Naive thymus-derived CD8-positive, alpha-beta T cell (primary cell): ENCODE measurements around the gene MYO3B. TPM values are rescaled to one million over a fixed set of nuclear protein-coding genes. Genes with fewer than 3 reads are reported as not detected.

ENCODE experiments used
- ATAC-seq, 2 donors: fragments of 150-1000 bp; cut with Tn5 transposase in 1 of 2; sonication (Bioruptor Pico), chemical (Tn5 transposase) in 1 of 2; 1 replicate in 1 of 2; 2 replicates in 1 of 2; pipeline ENCODE4 v1.10.0; 2021; ENCODE audit warnings: mild to moderate bottlenecking in 2 of 2, moderate library complexity in 2 of 2
- POLR2A ChIA-PET: fragments of 350-600 bp; sonication (Branson Sonifier 250); formaldehyde crosslinking; loops from one replicate; lab custom pipeline; 2021; ENCODE audit warnings: antibody characterized with exemption; lab: Charles Lee
- DNase-seq, 10 donors: peaks; one replicate each; pipeline versions ENCODE4 v3.0.0 to v3.0.0-alpha.2; 2020 to 2022
- H3K27ac Mint-ChIP-seq, 10 donors: one replicate each; pipeline ENCODE4 v1.8.0; 2020 to 2022; ENCODE audit warnings: mild to moderate bottlenecking in 10 of 10, mixed read lengths in 10 of 10, moderate library complexity in 4 of 10, inconsistent platforms in 1 of 10
- H3K27me3 Mint-ChIP-seq, 5 donors: one replicate each; pipeline ENCODE4 v1.8.0; 2021 to 2022; ENCODE audit warnings: mixed read lengths in 5 of 5
- H3K36me3 Mint-ChIP-seq, 3 donors: one replicate each; pipeline ENCODE4 v1.8.0; 2020 to 2022; ENCODE audit warnings: mixed read lengths in 3 of 3, mild to moderate bottlenecking in 2 of 3, inconsistent platforms in 1 of 3
- H3K4me1 Mint-ChIP-seq, 4 donors: one replicate each; pipeline ENCODE4 v1.8.0; 2021 to 2022; ENCODE audit warnings: mixed read lengths in 4 of 4
- H3K4me3 Mint-ChIP-seq, 10 donors: one replicate each; pipeline ENCODE4 v1.8.0; 2020 to 2022; ENCODE audit warnings: mild to moderate bottlenecking in 10 of 10, mixed read lengths in 10 of 10, moderate library complexity in 6 of 10, inconsistent platforms in 1 of 10
- H3K9me3 Mint-ChIP-seq, 9 donors: one replicate each; pipeline ENCODE4 v1.8.0; 2020 to 2022; ENCODE audit warnings: mixed read lengths in 9 of 9, mild to moderate bottlenecking in 3 of 9, inconsistent platforms in 1 of 9, moderate library complexity in 1 of 9
- polyA plus RNA-seq, 3 donors: library from polyadenylated mRNA; unstranded; fragments of 300-500 nt; fragmentation: Illumina TruSeq; gene quantifications; one replicate each; pipeline ENCODE4 v1.2.3, GENCODE V29; 2021
- total RNA-seq, 8 experiments: library from RNA in 2 of 8; stranded (reverse) in 2 of 8; gene quantifications; one replicate each; pipeline ENCODE4 v1.2.3 and lab custom pipeline; 2021 to 2026

MYO3B gene
- total and polyA plus RNA-seq, 5 experiments from 2014 or later = not detected

- Mint-ChIP-seq H3K27ac (no peak overlapping the region), H3K4me3 (no peak overlapping the region), H3K4me1 (peaks cover 0 to 5% (median 0%) of the 10 kb centered on the region in 4 donors), H3K36me3 (no peaks in the 10 kb centered on the region), H3K27me3 (peaks cover 2 to 10% (median 7%) of the 10 kb centered on the region in 5 donors), H3K9me3 (no peaks in the 10 kb centered on the region)
- DNase-seq (no peak), ATAC-seq (no peak)
- POLR2A ChIA-PET = interaction anchor here (0.6 to 0.7 kb wide), 2 partner anchors 25 to 328 kb away, joined by 3 to 4 read pairs; no protein-coding TSS in a partner anchor
Measured at GRCh38 chr2:170485254-170486026, 307.5 kb downstream of the MYO3B start.

GRCh38 chr2:170486730-170487129 is 308.8 kb downstream of the MYO3B start:
- Mint-ChIP-seq H3K4me3 (no peak overlapping the region), H3K36me3 (no peaks in the 10 kb centered on the region), H3K4me1 (peaks cover 0 to 5% (median 0%) of the 10 kb centered on the region in 4 donors), H3K27ac (no peak overlapping the region), H3K9me3 (no peaks in the 10 kb centered on the region), H3K27me3 (peaks cover 4 to 10% (median 7%) of the 10 kb centered on the region in 5 donors)
- POLR2A ChIA-PET = no interaction called here
- no peak for ATAC-seq
- peak in 2 of 10 donors; percentile 27 to 39 for DNase-seq

- POLR2A ChIA-PET = no interaction called here
Measured at GRCh38 chr2:170488807-170489206, 310.9 kb downstream of the MYO3B start.

GRCh38 chr2:170492010-170492409 is 314.1 kb downstream of the MYO3B start:
- no peaks in the 10 kb centered on the region for H3K9me3 Mint-ChIP-seq
- H3K4me1 Mint-ChIP-seq = peaks cover 0 to 5% (median 0%) of the 10 kb centered on the region in 4 donors
- ATAC-seq (no peak), DNase-seq (no peak)
- POLR2A ChIA-PET = no interaction called here
- peaks cover 12 to 30% (median 21%) of the 10 kb centered on the region in 5 donors for H3K27me3 Mint-ChIP-seq
- no peak overlapping the region for H3K4me3 Mint-ChIP-seq
- H3K27ac Mint-ChIP-seq = no peak overlapping the region
- H3K36me3 Mint-ChIP-seq = no peaks in the 10 kb centered on the region

More at GRCh38 chr2:170488807-170489206, 310.9 kb downstream of the MYO3B start:
- Mint-ChIP-seq H3K27me3 (peaks cover 7 to 18% (median 10%) of the 10 kb centered on the region in 5 donors), H3K9me3 (no peaks in the 10 kb centered on the region), H3K4me3 (no peak overlapping the region), H3K36me3 (no peaks in the 10 kb centered on the region), H3K27ac (no peak overlapping the region), H3K4me1 (peaks cover 0 to 5% (median 0%) of the 10 kb centered on the region in 4 donors)
- DNase-seq = no peak
- no peak for ATAC-seq

- POLR2A ChIA-PET = no interaction called here
- H3K27me3 Mint-ChIP-seq = peaks cover 12 to 31% (median 20%) of the 10 kb centered on the region in 5 donors
Measured at GRCh38 chr2:170493426-170494097, 315.6 kb downstream of the MYO3B start.

GRCh38 chr2:170495896-170496295 is 317.9 kb downstream of the MYO3B start:
- no peak for ATAC-seq
- H3K27me3 Mint-ChIP-seq = peaks cover 19 to 31% (median 25%) of the 10 kb centered on the region in 5 donors
- H3K27ac Mint-ChIP-seq = no peak overlapping the region
- POLR2A ChIA-PET = no interaction called here
- peaks cover 0 to 3% (median 0%) of the 10 kb centered on the region in 4 donors for H3K4me1 Mint-ChIP-seq
- H3K36me3 Mint-ChIP-seq = no peaks in the 10 kb centered on the region
- no peak for DNase-seq
- H3K4me3 Mint-ChIP-seq = no peak overlapping the region
- H3K9me3 Mint-ChIP-seq = no peaks in the 10 kb centered on the region

More at GRCh38 chr2:170493426-170494097, 315.6 kb downstream of the MYO3B start:
- Mint-ChIP-seq H3K4me3 (no peak overlapping the region), H3K36me3 (no peaks in the 10 kb centered on the region), H3K4me1 (peaks cover 0 to 5% (median 0%) of the 10 kb centered on the region in 4 donors), H3K27ac (no peak overlapping the region), H3K9me3 (no peaks in the 10 kb centered on the region)
- no peak for ATAC-seq
- no peak for DNase-seq

GRCh38 chr2:170498619-170499018 is 320.7 kb downstream of the MYO3B start:
- POLR2A ChIA-PET = no interaction called here
- DNase-seq (no peak), ATAC-seq (no peak)
- H3K27ac Mint-ChIP-seq = no peak overlapping the region
- H3K27me3 Mint-ChIP-seq = peaks cover 12 to 31% (median 24%) of the 10 kb centered on the region in 5 donors
- peaks cover 0 to 3% (median under 1%) of the 10 kb centered on the region in 4 donors for H3K4me1 Mint-ChIP-seq
- H3K36me3 Mint-ChIP-seq = no peaks in the 10 kb centered on the region
- no peaks in the 10 kb centered on the region for H3K9me3 Mint-ChIP-seq
- H3K4me3 Mint-ChIP-seq = no peak overlapping the region

- no peak overlapping the region for H3K27ac Mint-ChIP-seq
Measured at GRCh38 chr2:170500104-170500503, 322.2 kb downstream of the MYO3B start.

GRCh38 chr2:170500770-170501169 is 322.8 kb downstream of the MYO3B start:
- no peak for DNase-seq
- Mint-ChIP-seq H3K4me1 (peaks cover 3 to 13% (median 5%) of the 10 kb centered on the region in 4 donors), H3K27me3 (peaks cover 9 to 29% (median 27%) of the 10 kb centered on the region in 5 donors), H3K36me3 (no peaks in the 10 kb centered on the region), H3K4me3 (no peak overlapping the region), H3K9me3 (no peaks in the 10 kb centered on the region), H3K27ac (no peak overlapping the region)
- ATAC-seq = no peak
- POLR2A ChIA-PET = no interaction called here

More at GRCh38 chr2:170500104-170500503, 322.2 kb downstream of the MYO3B start:
- POLR2A ChIA-PET = no interaction called here
- DNase-seq (no peak), ATAC-seq (no peak)
- Mint-ChIP-seq H3K9me3 (no peaks in the 10 kb centered on the region), H3K27me3 (peaks cover 12 to 31% (median 30%) of the 10 kb centered on the region in 5 donors), H3K4me1 (peaks cover 0 to 9% (median 1%) of the 10 kb centered on the region in 4 donors), H3K4me3 (no peak overlapping the region), H3K36me3 (no peaks in the 10 kb centered on the region)

GRCh38 chr2:170501421-170502043 is 323.6 kb downstream of the MYO3B start:
- DNase-seq = no peak
- H3K36me3 Mint-ChIP-seq = no peaks in the 10 kb centered on the region
- H3K9me3 Mint-ChIP-seq = no peaks in the 10 kb centered on the region
- H3K4me3 Mint-ChIP-seq = no peak overlapping the region
- H3K4me1 Mint-ChIP-seq = peaks cover 8 to 20% (median 12%) of the 10 kb centered on the region in 4 donors
- POLR2A ChIA-PET = no interaction called here
- no peak for ATAC-seq
- H3K27ac Mint-ChIP-seq = peak overlapping the region in 1 of 10 donors; percentile 17
- H3K27me3 Mint-ChIP-seq = peaks cover 10 to 29% (median 26%) of the 10 kb centered on the region in 5 donors

- peaks cover 10 to 30% (median 28%) of the 10 kb centered on the region in 5 donors for H3K27me3 Mint-ChIP-seq
- no peaks in the 10 kb centered on the region for H3K9me3 Mint-ChIP-seq
Measured at GRCh38 chr2:170502361-170503130, 324.6 kb downstream of the MYO3B start.

GRCh38 chr2:170503563-170503962 is 325.6 kb downstream of the MYO3B start:
- no peaks in the 10 kb centered on the region for H3K36me3 Mint-ChIP-seq
- POLR2A ChIA-PET = no interaction called here
- no peak for DNase-seq
- no peaks in the 10 kb centered on the region for H3K9me3 Mint-ChIP-seq
- peaks cover 15 to 41% (median 32%) of the 10 kb centered on the region in 4 donors for H3K4me1 Mint-ChIP-seq
- no peak for ATAC-seq
- H3K27me3 Mint-ChIP-seq = peaks cover 10 to 33% (median 28%) of the 10 kb centered on the region in 5 donors
- no peak overlapping the region for H3K4me3 Mint-ChIP-seq
- H3K27ac Mint-ChIP-seq = peak overlapping the region in 2 of 10 donors; percentile 26 to 44

More at GRCh38 chr2:170502361-170503130, 324.6 kb downstream of the MYO3B start:
- no peak overlapping the region for H3K27ac Mint-ChIP-seq
- peaks cover 14 to 30% (median 22%) of the 10 kb centered on the region in 4 donors for H3K4me1 Mint-ChIP-seq
- no peak for DNase-seq
- no peak overlapping the region for H3K4me3 Mint-ChIP-seq
- POLR2A ChIA-PET = no interaction called here
- no peaks in the 10 kb centered on the region for H3K36me3 Mint-ChIP-seq
- no peak for ATAC-seq
